Diencephalon (tissue), 1 donor: Measurements from ENCODE around the gene FGGY. TPM values are rescaled to one million over a fixed set of nuclear protein-coding genes. Genes with fewer than 3 reads are reported as not detected.

Experiments
- small RNA-seq: library from RNA; depleted of rRNA; stranded (forward); fragments of <200 nt; gene quantifications from one replicate; pipeline ENCODE3, GENCODE V24; 2014
- total RNA-seq: library from RNA; depleted of rRNA; stranded (reverse); fragments of >200 nt; gene quantifications from one replicate; pipeline ENCODE4 v1.2.3, GENCODE V29; 2014

The FGGY gene
- 24.9 TPM for total RNA-seq

GRCh38 chr1:59296358-59297256, at the start of gene FGGY:
FGGY (plus strand) TSS chr1:59297094; CDS start chr1:59321550, 24,456 bp downstream.

Small RNAs within 50 kb of the gene (small RNA-seq; reads per million reads assigned to genes)
- not detected for gene MIR4711
